ENCODE measurements around the gene XPA.

DNA sequence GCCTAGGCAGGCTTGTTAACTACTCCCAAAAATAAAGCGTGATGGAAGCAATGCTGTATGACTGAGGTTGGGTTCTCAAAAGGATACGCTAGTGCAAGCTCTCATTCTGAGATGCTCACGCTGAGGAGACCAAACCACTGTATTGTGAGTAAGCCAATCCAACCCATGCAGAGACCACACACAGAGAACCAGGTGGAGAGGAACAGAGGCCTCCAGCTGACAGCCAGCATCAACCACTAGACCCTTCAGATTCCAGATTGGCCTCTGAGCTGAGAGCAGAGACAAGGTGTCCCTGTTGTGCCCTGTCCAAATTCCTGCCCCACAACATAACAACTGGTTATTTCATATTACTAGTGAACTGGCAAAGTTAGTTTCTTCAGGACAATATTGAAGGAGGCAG, 68.5 kb downstream of the XPA start:
- TF ChIP-seq, protein P1, sequence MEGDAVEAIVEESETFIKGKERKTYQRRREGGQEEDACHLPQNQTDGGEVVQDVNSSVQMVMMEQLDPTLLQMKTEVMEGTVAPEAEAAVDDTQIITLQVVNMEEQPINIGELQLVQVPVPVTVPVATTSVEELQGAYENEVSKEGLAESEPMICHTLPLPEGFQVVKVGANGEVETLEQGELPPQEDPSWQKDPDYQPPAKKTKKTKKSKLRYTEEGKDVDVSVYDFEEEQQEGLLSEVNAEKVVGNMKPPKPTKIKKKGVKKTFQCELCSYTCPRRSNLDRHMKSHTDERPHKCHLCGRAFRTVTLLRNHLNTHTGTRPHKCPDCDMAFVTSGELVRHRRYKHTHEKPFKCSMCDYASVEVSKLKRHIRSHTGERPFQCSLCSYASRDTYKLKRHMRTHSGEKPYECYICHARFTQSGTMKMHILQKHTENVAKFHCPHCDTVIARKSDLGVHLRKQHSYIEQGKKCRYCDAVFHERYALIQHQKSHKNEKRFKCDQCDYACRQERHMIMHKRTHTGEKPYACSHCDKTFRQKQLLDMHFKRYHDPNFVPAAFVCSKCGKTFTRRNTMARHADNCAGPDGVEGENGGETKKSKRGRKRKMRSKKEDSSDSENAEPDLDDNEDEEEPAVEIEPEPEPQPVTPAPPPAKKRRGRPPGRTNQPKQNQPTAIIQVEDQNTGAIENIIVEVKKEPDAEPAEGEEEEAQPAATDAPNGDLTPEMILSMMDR (IDR thresholded peaks at IDR 0.05; ENCODE audit: insufficient read depth, low read length, poor library complexity, severe bottlenecking): no peak
- no peak for TF ChIP-seq EZH2phosphoT487 (conservative IDR thresholded peaks at IDR 0.05; ENCODE audit: low read length)
